ENCODE measurements around the gene JSRP1. TPM values are rescaled to one million over a fixed set of nuclear protein-coding genes. Genes with fewer than 3 reads are reported as not detected.

JSRP1 gene
- total and polyA plus RNA-seq, 4 donors = 0.25 to 0.45 (median 0.39) TPM; not detected in 1

- H3K4me3 ChIP-seq (ENCODE audit: low read depth in 1 of 3, low read length in 3 of 3) = peak overlapping the region; percentile 74 to 89 (median 79)
- 22% methylated on average over 43 of the region's 43 CpGs for WGBS
- peak overlapping the region in 1 of 2 donors; percentile 81 for H3K9ac ChIP-seq (ENCODE audit: low read depth in 1 of 2, low read length in 2 of 2)
- H3K9me3 ChIP-seq (ENCODE audit: control insufficient read depth in 4 of 4, low read length in 3 of 4) = no peaks in the 10 kb centered on the region
- H3K4me1 ChIP-seq (ENCODE audit: control insufficient read depth in 4 of 4, insufficient read depth in 4 of 4, low read length in 3 of 4) = peaks cover 11 to 52% (median 40%) of the 10 kb centered on the region in 4 donors
- TF ChIP-seq HNF4A (conservative IDR thresholded peaks at IDR 0.05) (no peak), FOXA1 (IDR thresholded peaks at IDR 0.05) (no peak), NR2F2 (IDR thresholded peaks at IDR 0.05) (no peak), EGR1 (IDR thresholded peaks at IDR 0.05; ENCODE audit: low read depth in 2 of 2) (no peak), JUND (IDR thresholded peaks at IDR 0.05) (no peak), TAF1 (conservative IDR thresholded peaks at IDR 0.05) (no peak)
- TF ChIP-seq, protein P1, sequence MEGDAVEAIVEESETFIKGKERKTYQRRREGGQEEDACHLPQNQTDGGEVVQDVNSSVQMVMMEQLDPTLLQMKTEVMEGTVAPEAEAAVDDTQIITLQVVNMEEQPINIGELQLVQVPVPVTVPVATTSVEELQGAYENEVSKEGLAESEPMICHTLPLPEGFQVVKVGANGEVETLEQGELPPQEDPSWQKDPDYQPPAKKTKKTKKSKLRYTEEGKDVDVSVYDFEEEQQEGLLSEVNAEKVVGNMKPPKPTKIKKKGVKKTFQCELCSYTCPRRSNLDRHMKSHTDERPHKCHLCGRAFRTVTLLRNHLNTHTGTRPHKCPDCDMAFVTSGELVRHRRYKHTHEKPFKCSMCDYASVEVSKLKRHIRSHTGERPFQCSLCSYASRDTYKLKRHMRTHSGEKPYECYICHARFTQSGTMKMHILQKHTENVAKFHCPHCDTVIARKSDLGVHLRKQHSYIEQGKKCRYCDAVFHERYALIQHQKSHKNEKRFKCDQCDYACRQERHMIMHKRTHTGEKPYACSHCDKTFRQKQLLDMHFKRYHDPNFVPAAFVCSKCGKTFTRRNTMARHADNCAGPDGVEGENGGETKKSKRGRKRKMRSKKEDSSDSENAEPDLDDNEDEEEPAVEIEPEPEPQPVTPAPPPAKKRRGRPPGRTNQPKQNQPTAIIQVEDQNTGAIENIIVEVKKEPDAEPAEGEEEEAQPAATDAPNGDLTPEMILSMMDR (IDR thresholded peaks at IDR 0.05; ENCODE audit: low read depth, low read length, missing input control) = no peak
- TF ChIP-seq, protein P2, sequence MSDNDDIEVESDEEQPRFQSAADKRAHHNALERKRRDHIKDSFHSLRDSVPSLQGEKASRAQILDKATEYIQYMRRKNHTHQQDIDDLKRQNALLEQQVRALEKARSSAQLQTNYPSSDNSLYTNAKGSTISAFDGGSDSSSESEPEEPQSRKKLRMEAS (IDR thresholded peaks at IDR 0.05) = no peak
- peak overlapping the region; percentile 88 to 98 for H3K27ac ChIP-seq (ENCODE audit: low read depth in 1 of 2, low read length in 2 of 2)
- DNase-seq (ENCODE audit: low spot score) = no peak
- H3K36me3 ChIP-seq (ENCODE audit: control insufficient read depth in 4 of 4, insufficient read depth in 3 of 4, low read depth in 1 of 4, low read length in 3 of 4) = peaks cover 4 to 9% (median 8%) of the 10 kb centered on the region in 4 donors
- no peaks in the 10 kb centered on the region for H3K27me3 ChIP-seq (ENCODE audit: control insufficient read depth in 4 of 4, insufficient read depth in 4 of 4, low read length in 3 of 4)
Measured at GRCh38 chr19:2271234-2272103, 15.3 kb upstream of the JSRP1 start.

GRCh38 chr19:2270423-2271233 lies 14.4 kb upstream of the JSRP1 start:
- peaks cover 4 to 9% (median 8%) of the 10 kb centered on the region in 4 donors for H3K36me3 ChIP-seq (ENCODE audit: control insufficient read depth in 4 of 4, insufficient read depth in 3 of 4, low read depth in 1 of 4, low read length in 3 of 4)
- peak overlapping the region; percentile 74 to 91 (median 79) for H3K4me3 ChIP-seq (ENCODE audit: low read depth in 1 of 3, low read length in 3 of 3)
- H3K4me1 ChIP-seq (ENCODE audit: control insufficient read depth in 4 of 4, insufficient read depth in 4 of 4, low read length in 3 of 4) = peaks cover 13 to 55% (median 41%) of the 10 kb centered on the region in 4 donors
- TF ChIP-seq JUND (IDR thresholded peaks at IDR 0.05) (no peak), TAF1 (conservative IDR thresholded peaks at IDR 0.05) (no peak), SP1 (IDR thresholded peaks at IDR 0.05) (no peak), FOXA2 (IDR thresholded peaks at IDR 0.05) (no peak), EGR1 (IDR thresholded peaks at IDR 0.05; ENCODE audit: low read depth in 2 of 2) (peak in 1 of 2 donors; percentile 84), RXRA (IDR thresholded peaks at IDR 0.05) (no peak), ATF3 (IDR thresholded peaks at IDR 0.05) (peak; percentile 51), ZBTB33 (IDR thresholded peaks at IDR 0.05) (no peak), YY1 (IDR thresholded peaks at IDR 0.05) (peak; percentile 96), GABPA (IDR thresholded peaks at IDR 0.05 in 1 of 2, conservative IDR thresholded peaks at IDR 0.05 in 1 of 2) (no peak), REST (IDR thresholded peaks at IDR 0.05) (no peak), HNF4A (conservative IDR thresholded peaks at IDR 0.05) (no peak), HNF4G (IDR thresholded peaks at IDR 0.05) (no peak), FOXA1 (IDR thresholded peaks at IDR 0.05) (no peak), RAD21 (IDR thresholded peaks at IDR 0.05) (peak in 1 of 2 donors; percentile 3), NR2F2 (IDR thresholded peaks at IDR 0.05) (no peak)
- TF ChIP-seq, protein P2 (IDR thresholded peaks at IDR 0.05) = peak; percentile 29
- TF ChIP-seq, protein P1 (IDR thresholded peaks at IDR 0.05; ENCODE audit: low read depth, low read length, missing input control) = no peak
- peak overlapping the region; percentile 57 to 81 for H3K9ac ChIP-seq (ENCODE audit: low read depth in 1 of 2, low read length in 2 of 2)
- peak; percentile 81 for DNase-seq (ENCODE audit: low spot score)
- H3K27ac ChIP-seq (ENCODE audit: low read depth in 1 of 2, low read length in 2 of 2) = peak overlapping the region; percentile 88 to 98
- WGBS = under 1% methylated on average over 88 of the region's 88 CpGs
- no peaks in the 10 kb centered on the region for H3K27me3 ChIP-seq (ENCODE audit: control insufficient read depth in 4 of 4, insufficient read depth in 4 of 4, low read length in 3 of 4)
- H3K9me3 ChIP-seq (ENCODE audit: control insufficient read depth in 4 of 4, low read length in 3 of 4) = no peaks in the 10 kb centered on the region
